Epithelial cell of proximal tubule (primary cell): ENCODE data around the gene DNER. TPM values are rescaled to one million over a fixed set of nuclear protein-coding genes. Genes with fewer than 3 reads are reported as not detected.

Experiments
- DNase-seq: peaks from one replicate; pipeline ENCODE4 v3.0.0-alpha.2; 2011; ENCODE audit warnings: low read depth
- H3K4me3 ChIP-seq: 2 replicates; pipeline ENCODE4 v1.5.1; 2011; ENCODE audit warnings: low read depth, mild to moderate bottlenecking, low read length
- total RNA-seq: library from RNA; depleted of rRNA; stranded (reverse); fragments of >200 nt; gene quantifications from 2 replicates; pipeline ENCODE4 v1.2.3, GENCODE V29; 2015
- TF ChIP-seq, protein P1 (sequence below): conservative IDR thresholded peaks from 2 replicates; pipeline ENCODE4 v1.5.1; 2012; ENCODE audit warnings: low read depth, mild to moderate bottlenecking, low read length

Gene DNER
- total RNA-seq, 1 donor from 2014 or later = 2.7 TPM

DNA sequence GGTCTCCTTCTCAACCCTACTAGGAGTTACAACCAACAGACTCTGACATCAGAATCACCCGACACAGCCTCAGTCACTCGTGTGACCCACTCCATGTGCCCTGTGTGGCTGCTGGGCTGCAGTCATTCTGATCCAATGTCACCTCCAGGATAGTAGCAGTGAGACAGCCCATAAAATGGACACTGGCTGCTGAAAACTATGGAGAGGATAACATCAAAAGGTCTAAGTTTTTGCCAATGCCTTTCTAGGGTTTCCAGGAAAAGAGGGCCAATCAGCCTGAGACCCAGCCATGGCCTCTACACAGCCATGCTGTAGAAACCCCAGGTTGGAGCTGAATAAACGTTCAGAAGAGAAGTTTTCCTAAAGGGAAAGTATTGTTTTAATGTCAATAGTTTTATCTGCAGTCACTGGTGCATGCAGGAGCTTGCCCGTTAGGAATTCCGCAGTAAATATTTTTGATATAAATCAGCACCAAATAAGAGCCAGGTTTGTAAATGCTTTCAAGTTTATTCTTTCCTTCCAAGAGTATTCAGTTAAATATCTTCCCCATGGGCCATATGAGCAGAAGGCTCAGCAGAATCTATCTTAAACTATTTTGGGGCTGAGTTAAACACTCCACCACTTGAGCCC lies 351.1 kb downstream of the DNER start:
- H3K4me3 ChIP-seq = no peak overlapping the region
- no peak for DNase-seq
- TF ChIP-seq, protein P1, sequence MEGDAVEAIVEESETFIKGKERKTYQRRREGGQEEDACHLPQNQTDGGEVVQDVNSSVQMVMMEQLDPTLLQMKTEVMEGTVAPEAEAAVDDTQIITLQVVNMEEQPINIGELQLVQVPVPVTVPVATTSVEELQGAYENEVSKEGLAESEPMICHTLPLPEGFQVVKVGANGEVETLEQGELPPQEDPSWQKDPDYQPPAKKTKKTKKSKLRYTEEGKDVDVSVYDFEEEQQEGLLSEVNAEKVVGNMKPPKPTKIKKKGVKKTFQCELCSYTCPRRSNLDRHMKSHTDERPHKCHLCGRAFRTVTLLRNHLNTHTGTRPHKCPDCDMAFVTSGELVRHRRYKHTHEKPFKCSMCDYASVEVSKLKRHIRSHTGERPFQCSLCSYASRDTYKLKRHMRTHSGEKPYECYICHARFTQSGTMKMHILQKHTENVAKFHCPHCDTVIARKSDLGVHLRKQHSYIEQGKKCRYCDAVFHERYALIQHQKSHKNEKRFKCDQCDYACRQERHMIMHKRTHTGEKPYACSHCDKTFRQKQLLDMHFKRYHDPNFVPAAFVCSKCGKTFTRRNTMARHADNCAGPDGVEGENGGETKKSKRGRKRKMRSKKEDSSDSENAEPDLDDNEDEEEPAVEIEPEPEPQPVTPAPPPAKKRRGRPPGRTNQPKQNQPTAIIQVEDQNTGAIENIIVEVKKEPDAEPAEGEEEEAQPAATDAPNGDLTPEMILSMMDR = no peak

DNA sequence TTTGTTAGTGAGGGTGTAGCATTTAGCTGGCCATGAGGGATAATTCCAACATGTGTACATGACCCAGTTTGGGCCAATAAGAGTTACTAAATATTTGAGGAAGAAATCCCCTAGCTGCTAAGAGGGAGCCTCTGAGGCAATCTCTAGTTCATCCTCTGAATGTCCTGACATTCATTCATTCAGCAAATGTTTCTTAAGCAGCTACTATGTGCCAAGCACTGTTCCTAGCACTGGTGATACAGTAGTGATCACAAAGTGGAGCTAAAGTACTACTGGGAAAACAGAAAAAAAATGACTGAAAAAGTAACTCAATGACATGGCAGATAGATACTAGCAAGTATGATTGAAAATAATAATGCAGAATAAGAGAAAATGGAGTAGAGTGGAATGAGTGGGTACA lies 363.5 kb downstream of the DNER start:
- TF ChIP-seq, protein P1 = no peak
- no peak overlapping the region for H3K4me3 ChIP-seq
- no peak for DNase-seq

DNA sequence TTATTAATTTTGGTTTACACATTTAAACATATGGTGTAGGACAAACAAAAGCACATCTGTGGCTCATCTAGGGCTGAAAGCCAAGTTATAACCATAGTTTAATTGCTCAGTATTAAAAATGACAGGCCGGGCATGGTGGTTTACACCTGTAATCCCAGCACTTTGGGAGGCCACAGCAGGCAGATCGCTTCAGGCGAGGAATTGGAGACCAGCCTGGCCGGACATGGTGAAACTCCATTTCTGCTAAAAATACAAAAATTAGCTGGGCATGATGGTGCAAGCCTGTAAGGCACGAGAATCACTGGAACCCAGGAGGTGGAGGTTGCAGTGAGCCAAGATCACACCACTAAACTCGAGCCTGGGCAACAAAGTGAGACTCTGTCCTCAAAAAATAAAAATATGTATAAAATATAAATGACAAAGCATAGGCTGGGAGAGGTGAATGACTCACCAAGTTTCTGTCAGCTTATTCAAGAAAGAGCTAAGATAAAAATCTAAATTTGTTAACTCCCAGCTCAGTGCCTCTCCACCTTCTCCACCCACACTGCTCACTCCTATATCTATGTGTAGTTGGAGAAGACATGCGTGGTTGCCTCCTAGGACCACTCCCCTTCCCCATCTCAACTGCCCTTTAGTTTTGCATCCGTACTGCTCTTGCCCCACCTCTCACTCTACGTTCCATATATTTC lies 364.1 kb downstream of the DNER start:
- TF ChIP-seq, protein P1 = no peak
- H3K4me3 ChIP-seq = no peak overlapping the region
- no peak for DNase-seq

DNA sequence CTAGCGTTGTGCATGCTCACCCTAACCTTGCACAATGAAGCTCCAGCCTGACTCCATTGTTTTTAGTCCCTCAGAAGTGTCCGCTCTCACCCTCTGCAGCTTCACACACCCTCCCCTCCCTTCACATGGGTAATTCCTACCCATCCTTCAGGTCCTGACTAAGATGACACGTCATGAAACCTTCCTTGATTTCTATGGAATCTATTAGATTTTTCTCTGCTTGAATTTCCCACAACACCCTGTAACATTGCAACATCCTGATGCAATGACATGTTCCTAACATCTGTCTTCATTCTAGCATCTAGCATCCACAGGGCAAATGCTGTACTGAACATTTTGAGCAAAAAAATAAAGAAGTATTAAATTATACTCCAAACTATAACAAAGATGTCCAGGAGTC lies 366.2 kb downstream of the DNER start:
- TF ChIP-seq, protein P1 = no peak

DNA sequence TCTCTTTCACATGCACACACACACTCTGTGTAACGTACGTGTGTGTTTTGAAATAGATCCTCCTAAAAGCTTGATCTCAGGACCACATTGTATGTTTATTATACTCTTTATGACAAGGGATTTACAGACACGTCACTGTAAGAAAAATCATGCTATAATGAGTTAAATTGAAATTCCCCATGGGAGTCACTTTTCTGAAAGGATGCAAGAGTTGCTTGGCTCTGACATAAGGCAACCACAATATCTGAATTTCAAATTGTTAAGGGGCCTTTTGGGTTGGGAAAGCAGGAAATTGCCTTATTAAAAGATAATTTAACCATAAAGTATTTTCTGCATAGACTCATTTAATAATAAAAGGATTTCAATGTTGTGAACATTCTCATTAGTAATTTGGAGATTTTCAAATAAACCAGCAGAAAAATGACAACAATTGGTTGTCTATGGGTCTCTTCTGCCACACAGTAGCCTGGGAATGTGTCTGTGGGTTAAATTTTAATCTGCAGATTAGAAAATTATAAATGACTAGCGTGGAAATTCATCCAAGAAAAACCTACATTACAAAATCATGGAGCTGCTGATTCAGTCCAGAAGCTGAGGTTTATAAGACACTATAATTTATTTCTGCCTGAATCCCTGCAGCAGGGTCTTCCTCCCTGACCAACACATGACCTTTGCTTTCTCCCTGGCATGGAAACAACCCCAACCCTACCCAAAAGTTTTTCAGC lies 367.4 kb downstream of the DNER start:
- H3K4me3 ChIP-seq = no peak overlapping the region
- TF ChIP-seq, protein P1 = no peak
- DNase-seq = no peak

More for the DNA sequence above, 366.2 kb downstream of the DNER start:
- no peak for DNase-seq
- no peak overlapping the region for H3K4me3 ChIP-seq

DNA sequence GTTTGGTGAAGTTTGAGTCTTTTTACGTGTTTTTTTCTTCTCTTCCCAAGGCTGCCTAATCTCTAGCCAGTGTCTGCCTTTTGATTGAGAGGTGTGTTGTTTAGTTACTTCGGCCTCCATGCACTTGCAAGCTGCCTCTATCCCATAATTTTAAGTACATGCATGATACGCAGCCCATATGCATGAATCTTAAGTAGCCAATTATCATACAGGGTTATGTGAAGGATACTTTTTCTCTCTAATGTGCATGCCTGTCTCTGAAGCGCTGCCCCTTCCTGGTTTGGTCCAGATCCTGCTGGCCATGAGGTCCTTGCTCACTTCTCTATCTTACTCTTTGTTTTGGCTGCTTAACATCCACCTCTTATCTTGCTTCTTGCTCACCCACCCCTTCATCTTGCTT lies 369.4 kb downstream of the DNER start:
- no peak for DNase-seq
- no peak overlapping the region for H3K4me3 ChIP-seq
- TF ChIP-seq, protein P1 = no peak
